HG02623 (cell line): ENCODE measurements around the gene BDNF.

ENCODE experiments used
- ATAC-seq: cut with Tn5 transposase; IDR thresholded peaks from one replicate; pipeline ENCODE4 v1.9.1; 2021; ENCODE audit warnings: moderate library complexity; ENCODE audit not compliant: unreplicated experiment

The BDNF gene

DNA sequence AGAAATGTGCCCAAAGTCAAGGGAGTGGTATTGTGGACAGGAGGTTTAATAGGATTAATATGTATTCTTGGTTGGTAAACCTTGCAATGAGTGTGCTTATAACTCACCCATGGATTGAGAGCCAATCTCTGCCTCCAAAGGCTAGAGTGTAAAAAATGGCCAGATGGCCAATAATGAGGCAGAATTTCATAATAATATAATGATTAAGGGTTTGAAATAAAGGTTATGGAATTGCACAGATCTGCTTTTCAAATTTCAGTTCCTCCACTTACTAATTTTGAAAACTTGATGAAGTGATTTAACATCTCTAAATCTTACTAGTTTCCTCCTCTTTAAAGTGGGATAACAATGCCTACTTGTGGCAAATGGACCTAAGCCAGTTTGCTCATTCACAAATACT is 94.8 kb downstream of the BDNF start:
- no peak for ATAC-seq
